GM10266 (cell line): Measurements from ENCODE around the gene MYLK4.

Experiments
- DNase-seq: peaks from one replicate; pipeline ENCODE4 v3.0.0; 2012; ENCODE audit errors: extremely low spot score
- CTCF ChIP-seq: IDR thresholded peaks from 2 replicates; pipeline ENCODE4 v1.5.1; 2012; ENCODE audit warnings: mild to moderate bottlenecking, low read depth; ENCODE audit not compliant: control insufficient read depth, insufficient read depth; ENCODE audit errors: missing control alignments

Gene MYLK4

GRCh38 chr6:2777249-2777648 lies 26.5 kb upstream of the MYLK4 start:
- no peak for TF ChIP-seq CTCF
- no peak for DNase-seq

- TF ChIP-seq CTCF = no peak
- no peak for DNase-seq
Observed at GRCh38 chr6:2775003-2775402, 24.3 kb upstream of the MYLK4 start.

GRCh38 chr6:2773449-2773848 lies 22.7 kb upstream of the MYLK4 start:
- DNase-seq = no peak
- no peak for TF ChIP-seq CTCF

- DNase-seq = no peak
- TF ChIP-seq CTCF = no peak
Observed at GRCh38 chr6:2772840-2773239, 22.1 kb upstream of the MYLK4 start.

GRCh38 chr6:2771079-2771478 lies 20.4 kb upstream of the MYLK4 start:
- no peak for TF ChIP-seq CTCF
- DNase-seq = no peak

GRCh38 chr6:2770171-2770570 lies 19.4 kb upstream of the MYLK4 start:
- no peak for DNase-seq
- TF ChIP-seq CTCF = no peak

GRCh38 chr6:2768696-2769095 lies 18.0 kb upstream of the MYLK4 start:
- TF ChIP-seq CTCF = no peak
- no peak for DNase-seq
